Skin of body (tissue), 2 donors: ENCODE measurements around the gene CTBP2. TPM values are rescaled to one million over a fixed set of nuclear protein-coding genes. Genes with fewer than 3 reads are reported as not detected.

Experiments
- DNase-seq: peaks from one replicate; lab custom pipeline; 2025; lab: John Stamatoyannopoulos, UW
- total RNA-seq: library from RNA; depleted of rRNA; stranded (reverse); fragments of >200 nt; gene quantifications from one replicate; pipeline ENCODE4 v1.2.3, GENCODE V29; 2014

Gene CTBP2
- total RNA-seq, result 36.7 TPM

DNA sequence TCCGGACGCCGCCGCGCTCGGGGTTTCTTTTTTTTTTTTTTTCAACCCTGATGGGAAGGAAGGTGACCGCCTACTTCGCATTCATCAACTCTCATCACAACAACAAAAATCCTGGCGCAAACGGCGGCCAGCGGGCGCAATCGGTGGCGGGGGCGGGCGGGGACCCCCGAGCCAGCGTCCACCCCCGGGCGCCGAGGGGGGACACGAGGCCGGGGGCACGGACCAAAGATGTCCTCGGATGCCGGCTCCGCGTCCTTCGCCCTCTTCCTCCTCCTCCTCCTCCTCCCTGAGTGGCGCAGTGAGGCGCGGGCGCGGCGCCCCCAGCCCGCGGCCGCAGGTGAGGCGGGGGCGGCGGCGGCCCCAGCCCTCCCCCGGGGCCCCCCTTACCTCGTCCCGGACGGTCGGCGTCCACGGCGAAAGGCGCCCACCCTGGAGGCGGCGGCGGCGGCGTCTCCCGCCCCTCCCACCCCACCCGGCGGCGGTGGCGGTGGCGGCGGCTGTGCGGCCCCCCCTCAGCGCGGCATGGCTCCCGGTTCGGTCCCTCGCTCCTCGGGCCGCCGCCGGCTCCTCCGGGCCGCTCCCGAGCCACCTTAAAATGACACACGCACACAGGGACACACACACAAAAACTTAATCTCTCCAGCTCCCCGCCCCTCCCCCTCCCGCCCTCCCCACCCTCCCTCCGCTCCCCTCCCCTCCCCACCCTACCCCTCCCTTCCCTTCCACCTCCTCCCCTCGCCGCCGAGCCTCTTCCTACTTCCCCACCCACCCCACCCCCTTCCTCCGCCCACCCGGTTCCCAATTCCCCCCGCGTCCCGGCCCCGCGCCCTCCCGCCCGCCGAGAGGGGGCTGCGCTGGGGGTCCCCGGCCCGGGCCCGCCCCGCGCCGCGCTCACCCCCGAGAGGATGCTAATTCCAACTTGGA is at the start of gene CTBP2:
Gene CTBP2 (minus strand): TSS at position 632 of the 924 bp plus-strand sequence.
- peak; percentile 70 for DNase-seq

- DNase-seq, result peak; percentile 52
These were observed 49.4 kb upstream of the CTBP2 start for GRCh38 chr10:125209591-125210355.

- DNase-seq, result no peak
These were observed 48.6 kb upstream of the CTBP2 start for GRCh38 chr10:125208854-125209565.

DNA sequence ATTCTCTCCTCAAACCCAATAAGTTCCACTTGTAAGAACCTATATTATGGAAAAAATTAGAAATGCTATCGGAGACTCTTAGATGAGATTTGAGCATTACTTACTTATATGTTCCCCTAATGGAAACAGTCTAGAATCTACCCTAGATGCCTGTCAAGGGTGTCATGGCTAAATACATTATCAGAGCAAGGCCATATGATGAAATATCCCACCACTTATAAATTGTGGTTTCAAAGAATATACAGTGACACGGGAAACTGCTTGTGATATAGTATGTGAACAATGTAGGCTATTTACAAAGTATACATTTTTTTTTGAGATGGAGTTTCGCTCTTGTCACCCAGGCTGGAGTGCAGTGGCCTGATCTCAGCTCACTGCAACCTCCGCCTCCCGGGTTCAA is 46.3 kb upstream of the CTBP2 start:
- no peak for DNase-seq

- no peak for DNase-seq
These were observed 45.1 kb upstream of the CTBP2 start for GRCh38 chr10:125205431-125205830.

- DNase-seq, result no peak
These were observed 44.0 kb upstream of the CTBP2 start for GRCh38 chr10:125204400-125204799.

- no peak for DNase-seq
These were observed 42.9 kb upstream of the CTBP2 start for GRCh38 chr10:125203186-125203800.

DNA sequence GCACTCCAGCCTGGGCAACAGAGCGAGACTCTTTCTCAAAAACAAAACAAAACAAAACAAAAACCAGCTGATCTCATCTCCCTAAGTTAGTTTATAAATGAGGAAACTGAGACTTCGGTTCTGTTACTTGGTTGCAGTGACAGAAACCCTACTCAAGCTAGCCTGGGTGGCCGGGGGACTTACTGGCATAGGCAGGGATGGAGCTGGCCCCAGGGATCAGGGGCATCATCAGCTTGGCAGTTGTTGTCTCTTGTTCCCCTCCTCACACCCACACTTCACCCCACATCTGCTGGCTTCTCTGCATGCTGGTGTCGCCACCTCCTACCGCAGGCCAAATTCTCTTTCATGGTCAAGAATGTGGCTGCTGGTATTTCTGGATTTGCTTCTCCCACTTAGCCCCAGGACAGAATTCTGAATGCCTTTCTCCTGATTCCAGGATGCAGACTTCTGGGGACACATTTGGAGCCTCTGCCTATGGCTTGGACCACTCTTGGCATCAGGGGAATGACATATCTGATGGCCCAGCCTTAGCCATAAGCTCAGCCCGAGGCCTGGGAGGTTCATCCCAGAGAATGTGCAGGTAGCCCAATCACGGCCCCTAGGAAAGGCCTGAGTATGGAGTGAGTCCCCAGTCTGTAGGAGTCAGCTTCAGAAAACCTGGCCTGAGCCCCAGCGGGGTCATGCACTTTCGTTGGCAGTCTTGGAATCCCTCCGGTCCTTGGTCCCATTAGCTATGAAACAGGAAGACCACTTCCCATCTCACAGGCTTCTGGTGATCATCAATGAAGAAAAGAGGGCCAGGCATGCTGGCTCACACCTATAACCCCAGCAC is 41.6 kb upstream of the CTBP2 start:
- DNase-seq, result no peak

GRCh38 chr10:125201108-125201524 is 40.8 kb upstream of the CTBP2 start:
- DNase-seq, result no peak

DNA sequence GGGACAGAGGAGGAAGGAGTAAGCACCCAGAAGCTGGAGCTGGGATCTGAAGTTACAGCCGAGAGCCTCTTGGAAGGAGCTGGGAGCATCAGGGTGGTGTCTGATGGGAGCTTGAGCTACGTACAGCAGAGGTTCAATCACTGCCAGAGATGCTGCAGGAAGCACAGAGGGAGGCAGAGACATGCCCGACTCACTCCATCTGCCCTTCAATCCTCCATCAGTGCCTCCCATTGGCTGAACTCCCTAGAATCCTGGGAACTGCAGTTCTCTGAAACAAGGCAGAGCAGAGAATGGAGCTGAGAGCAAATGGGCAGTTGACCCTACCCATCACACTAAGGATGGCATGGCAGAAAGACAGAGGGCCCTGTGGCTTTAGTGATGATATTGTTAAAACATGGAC is 40.0 kb upstream of the CTBP2 start:
- no peak for DNase-seq

- no peak for DNase-seq
These were observed 38.9 kb upstream of the CTBP2 start for GRCh38 chr10:125199270-125199669.

GRCh38 chr10:125194814-125195213 is 34.5 kb upstream of the CTBP2 start:
- no peak for DNase-seq

- no peak for DNase-seq
These were observed 33.0 kb upstream of the CTBP2 start for GRCh38 chr10:125193306-125193877.

GRCh38 chr10:125192620-125193019 is 32.3 kb upstream of the CTBP2 start:
- DNase-seq, result no peak

- DNase-seq, result no peak
These were observed 31.6 kb upstream of the CTBP2 start for GRCh38 chr10:125192005-125192404.

GRCh38 chr10:125190946-125191345 is 30.6 kb upstream of the CTBP2 start:
- DNase-seq, result no peak

- no peak for DNase-seq
These were observed 30.1 kb upstream of the CTBP2 start for GRCh38 chr10:125190414-125190813.

- no peak for DNase-seq
These were observed 28.8 kb upstream of the CTBP2 start for GRCh38 chr10:125189162-125189561.

DNA sequence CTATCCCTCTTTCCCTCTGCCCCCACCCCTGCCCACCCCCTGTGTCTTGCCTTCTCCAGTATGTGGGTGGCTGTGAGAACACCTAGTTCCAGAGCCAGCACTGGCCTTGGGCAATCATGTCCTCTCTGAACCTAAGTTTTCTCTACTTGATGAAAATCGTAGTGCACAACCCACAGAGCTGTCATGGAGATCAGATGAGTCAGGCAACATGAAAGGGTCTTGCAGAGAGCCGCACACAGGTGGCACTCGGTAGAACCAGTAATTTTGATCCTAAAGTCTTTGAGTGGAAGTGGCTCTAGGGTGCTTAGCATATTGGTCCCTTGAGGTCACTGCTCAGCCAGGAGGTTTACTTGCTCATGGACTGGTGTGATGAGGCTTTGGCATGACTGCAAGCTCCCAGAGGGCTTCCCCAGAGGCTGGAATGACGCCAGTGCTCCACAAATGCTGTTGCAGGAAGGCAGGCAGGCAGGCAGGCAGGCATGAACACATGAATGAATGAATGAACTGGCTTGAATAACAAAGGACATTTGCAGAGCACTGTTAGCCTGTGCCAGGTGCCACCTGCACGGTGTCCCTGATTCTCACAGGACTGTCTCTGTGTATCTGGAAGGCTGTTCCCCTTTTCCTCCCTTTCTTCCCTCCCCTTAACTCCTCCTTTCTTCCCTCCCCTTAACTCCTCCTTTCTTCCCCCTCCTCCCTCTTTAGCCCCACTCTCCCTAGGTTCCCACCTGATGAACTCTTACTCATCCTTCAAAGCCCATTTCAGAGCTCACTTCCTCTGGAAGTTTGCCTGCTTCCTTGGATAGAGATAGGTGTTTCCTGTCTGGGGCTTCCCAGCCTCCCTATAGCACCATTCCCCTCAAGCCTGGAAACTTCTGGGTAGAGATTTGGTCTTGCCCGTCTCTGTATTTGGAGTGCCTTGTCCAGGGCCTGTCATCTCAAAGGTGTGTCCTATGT is 27.2 kb upstream of the CTBP2 start:
- DNase-seq, result no peak
